ENCODE results near the gene CIC. TPM values are rescaled to one million over a fixed set of nuclear protein-coding genes. Genes with fewer than 3 reads are reported as not detected.

The CIC gene
- total and polyA plus RNA-seq, 10 of the 15 experiments (the other 5 are each of a cell fraction or from before 2014, with no cell fraction given): 0.18 to 50.6 (median 7.1) TPM

DNA sequence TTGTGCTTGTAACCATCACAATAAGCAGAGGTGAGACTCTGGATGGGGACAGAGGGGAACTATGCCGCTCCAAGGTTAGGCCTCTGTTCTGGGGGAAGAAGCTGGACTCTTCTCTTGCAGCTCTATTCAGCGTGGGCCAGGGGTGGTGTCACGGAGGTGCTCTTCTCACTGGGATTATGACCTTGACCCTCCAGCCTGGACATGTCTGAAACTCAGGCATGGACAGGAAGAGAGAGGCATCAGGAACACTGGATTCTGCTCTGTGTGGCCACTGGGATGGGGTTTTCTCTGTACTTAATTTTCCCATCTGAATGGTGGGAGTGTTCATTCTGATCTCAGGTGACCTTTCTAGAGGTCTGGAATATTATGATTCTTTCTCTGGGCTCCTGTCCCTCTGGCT is 64.0 kb downstream of the CIC start:
- no peak for TF ChIP-seq CBX5 (IDR thresholded peaks at IDR 0.05; ENCODE audit: low read depth)
- TF ChIP-seq SP1 (IDR thresholded peaks at IDR 0.05; ENCODE audit: low read depth, low read length): no peak
- no peak for TF ChIP-seq NRF1 (conservative IDR thresholded peaks at IDR 0.05; ENCODE audit: low read depth, low read length)
- no peak for TF ChIP-seq CEBPB (IDR thresholded peaks at IDR 0.05; ENCODE audit: borderline replicate concordance in 1 of 2, low read depth in 2 of 2, low read length in 2 of 2)
- TF ChIP-seq, protein P1, sequence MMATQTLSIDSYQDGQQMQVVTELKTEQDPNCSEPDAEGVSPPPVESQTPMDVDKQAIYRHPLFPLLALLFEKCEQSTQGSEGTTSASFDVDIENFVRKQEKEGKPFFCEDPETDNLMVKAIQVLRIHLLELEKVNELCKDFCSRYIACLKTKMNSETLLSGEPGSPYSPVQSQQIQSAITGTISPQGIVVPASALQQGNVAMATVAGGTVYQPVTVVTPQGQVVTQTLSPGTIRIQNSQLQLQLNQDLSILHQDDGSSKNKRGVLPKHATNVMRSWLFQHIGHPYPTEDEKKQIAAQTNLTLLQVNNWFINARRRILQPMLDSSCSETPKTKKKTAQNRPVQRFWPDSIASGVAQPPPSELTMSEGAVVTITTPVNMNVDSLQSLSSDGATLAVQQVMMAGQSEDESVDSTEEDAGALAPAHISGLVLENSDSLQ (IDR thresholded peaks at IDR 0.05): no peak
- TF ChIP-seq NFYB (IDR thresholded peaks at IDR 0.05; ENCODE audit: insufficient read depth, low read depth, low read length): no peak
- TF ChIP-seq EZH2 (IDR thresholded peaks at IDR 0.05; ENCODE audit: borderline replicate concordance, control insufficient read depth, low read depth, low read length): no peak
- TF ChIP-seq RUNX3 (IDR thresholded peaks at IDR 0.05; ENCODE audit: low read length): no peak
- TF ChIP-seq, protein P2, sequence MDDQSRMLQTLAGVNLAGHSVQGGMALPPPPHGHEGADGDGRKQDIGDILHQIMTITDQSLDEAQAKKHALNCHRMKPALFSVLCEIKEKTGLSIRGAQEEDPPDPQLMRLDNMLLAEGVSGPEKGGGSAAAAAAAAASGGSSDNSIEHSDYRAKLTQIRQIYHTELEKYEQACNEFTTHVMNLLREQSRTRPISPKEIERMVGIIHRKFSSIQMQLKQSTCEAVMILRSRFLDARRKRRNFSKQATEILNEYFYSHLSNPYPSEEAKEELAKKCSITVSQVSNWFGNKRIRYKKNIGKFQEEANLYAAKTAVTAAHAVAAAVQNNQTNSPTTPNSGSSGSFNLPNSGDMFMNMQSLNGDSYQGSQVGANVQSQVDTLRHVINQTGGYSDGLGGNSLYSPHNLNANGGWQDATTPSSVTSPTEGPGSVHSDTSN (IDR thresholded peaks at IDR 0.05; ENCODE audit: insufficient replicate concordance, low read depth, low read length): no peak
- TF ChIP-seq, protein P3, sequence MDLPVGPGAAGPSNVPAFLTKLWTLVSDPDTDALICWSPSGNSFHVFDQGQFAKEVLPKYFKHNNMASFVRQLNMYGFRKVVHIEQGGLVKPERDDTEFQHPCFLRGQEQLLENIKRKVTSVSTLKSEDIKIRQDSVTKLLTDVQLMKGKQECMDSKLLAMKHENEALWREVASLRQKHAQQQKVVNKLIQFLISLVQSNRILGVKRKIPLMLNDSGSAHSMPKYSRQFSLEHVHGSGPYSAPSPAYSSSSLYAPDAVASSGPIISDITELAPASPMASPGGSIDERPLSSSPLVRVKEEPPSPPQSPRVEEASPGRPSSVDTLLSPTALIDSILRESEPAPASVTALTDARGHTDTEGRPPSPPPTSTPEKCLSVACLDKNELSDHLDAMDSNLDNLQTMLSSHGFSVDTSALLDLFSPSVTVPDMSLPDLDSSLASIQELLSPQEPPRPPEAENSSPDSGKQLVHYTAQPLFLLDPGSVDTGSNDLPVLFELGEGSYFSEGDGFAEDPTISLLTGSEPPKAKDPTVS (IDR thresholded peaks at IDR 0.05; ENCODE audit: low read depth, low read length): no peak
- no peak overlapping the region for H3K9ac ChIP-seq (ENCODE audit: control insufficient read depth, insufficient read depth, low read length)
- no peak overlapping the region for H2AFZ ChIP-seq (ENCODE audit: control insufficient read depth, low read depth, low read length)
- H3K27me3 ChIP-seq (replicated peaks in 1 of 2; ENCODE audit: control insufficient read depth in 2 of 2, insufficient read depth in 2 of 2, low read length in 1 of 2): no peaks in the 10 kb centered on the region
- RAD21 ChIA-PET (ENCODE audit: unreplicated experiment): no interaction called here
- in situ Hi-C loops (cut with MboI) (no loop called here), intact Hi-C loops (cut with micrococcal nuclease; ENCODE audit: unreplicated experiment) (no loop called here)
- CTCF ChIA-PET: no interaction called here
- no peaks in the 10 kb centered on the region; the same call in 1 of the 2 replicates for H3K79me2 ChIP-seq (ENCODE audit: control insufficient read depth, insufficient read depth, low read length)
- ATAC-seq: no peak
- no peak overlapping the region for H3K4me2 ChIP-seq (ENCODE audit: control insufficient read depth, insufficient read depth)
- POLR2A ChIA-PET: no interaction called here
- SMC1A ChIA-PET (ENCODE audit: uncharacterized antibody, unreplicated experiment): no interaction called here
- peaks cover 0 to 3% of the 10 kb centered on the region in 2 experiments; a peak in 3 of 4 replicates for H3K36me3 ChIP-seq (ENCODE audit: control insufficient read depth in 2 of 2, insufficient read depth in 2 of 2, low read length in 1 of 2)
- no peak overlapping the region for H3K4me3 ChIP-seq
- FAIRE-seq: no peak
- DNase-seq (ENCODE audit: low read depth, low spot score): no peak
- 97% methylated on average over 3 of the region's 3 CpGs for WGBS (ENCODE audit: insufficient coverage, insufficient replicate concordance, low lambda C conversion rate, missing lambda C conversion rate)
- H4K20me1 ChIP-seq (ENCODE audit: control insufficient read depth, insufficient read depth): no peaks in the 10 kb centered on the region
- no peaks in the 10 kb centered on the region; the same call in 1 of the 2 replicates for H3K4me1 ChIP-seq (ENCODE audit: control insufficient read depth, insufficient read depth, low read length)
- H3K27ac ChIP-seq (ENCODE audit: control insufficient read depth, insufficient read depth): no peak overlapping the region
- no peaks in the 10 kb centered on the region for H3K9me3 ChIP-seq (replicated peaks; ENCODE audit: control insufficient read depth, insufficient read depth, low read length)
- BruUV-seq (replicated peaks): no TSS peak

All from GM12878 (cell line).